Astrocyte (in vitro differentiated cells and primary cell): Measurements from ENCODE around the gene USP54. TPM values are rescaled to one million over a fixed set of nuclear protein-coding genes. Genes with fewer than 3 reads are reported as not detected.
A peak's percentile ranks its signal among the peaks of the same experiment; 100 is the strongest.

Source experiments
- DNase-seq: peaks from one replicate; pipeline ENCODE4 v3.0.0-alpha.2; 2010; ENCODE audit warnings: low read depth
- FAIRE-seq: peaks from 2 replicates; lab custom pipeline; 2011; peaks lifted over from hg19 to GRCh38; lab: Jason Lieb, UNC
- H2AFZ ChIP-seq: 2 replicates; pipeline ENCODE4 v1.6.0; 2012; ENCODE audit warnings: low read depth, low read length, inconsistent platforms
- H3K27ac ChIP-seq: 2 replicates; pipeline ENCODE4 v1.5.1; 2011; ENCODE audit warnings: low read depth, low read length, inconsistent platforms
- H3K27me3 ChIP-seq: 2 replicates; pipeline ENCODE4 v1.6.0; 2011; ENCODE audit warnings: low read length, inconsistent platforms; ENCODE audit not compliant: insufficient read depth
- H3K36me3 ChIP-seq: 2 replicates; pipeline ENCODE4 v1.5.1; 2011; ENCODE audit warnings: low read length, inconsistent platforms; ENCODE audit not compliant: insufficient read depth
- H3K4me1 ChIP-seq: 2 replicates; pipeline ENCODE4 v1.5.1; 2011; ENCODE audit warnings: low read length, inconsistent platforms; ENCODE audit not compliant: insufficient read depth
- H3K4me2 ChIP-seq: 2 replicates; pipeline ENCODE4 v1.6.0; 2012; ENCODE audit warnings: low read length, inconsistent platforms
- H3K4me3 ChIP-seq: 2 replicates; pipeline ENCODE4 v1.5.1; 2011; ENCODE audit warnings: low read depth, mild to moderate bottlenecking, low read length, inconsistent platforms; ENCODE audit not compliant: insufficient read depth
- H3K79me2 ChIP-seq: 2 replicates; pipeline ENCODE4 v1.6.0; 2012; ENCODE audit warnings: mild to moderate bottlenecking, low read length, inconsistent platforms; ENCODE audit not compliant: insufficient read depth
- H3K9ac ChIP-seq: 2 replicates; pipeline ENCODE4 v1.6.0; 2012; ENCODE audit warnings: mild to moderate bottlenecking, low read length, inconsistent platforms
- H3K9me3 ChIP-seq: 2 replicates; pipeline ENCODE4 v1.5.1; 2012; ENCODE audit warnings: low read depth, mild to moderate bottlenecking, low read length, inconsistent platforms; ENCODE audit not compliant: insufficient read depth
- H4K20me1 ChIP-seq: 2 replicates; pipeline ENCODE4 v1.6.0; 2012; ENCODE audit warnings: low read length, inconsistent platforms; ENCODE audit not compliant: insufficient read depth
- H3K27ac Mint-ChIP-seq: one replicate; pipeline ENCODE4 v1.8.0; 2021; ENCODE audit warnings: mild to moderate bottlenecking, mixed read lengths; ENCODE audit not compliant: unreplicated experiment
- H3K27me3 Mint-ChIP-seq: one replicate; pipeline ENCODE4 v1.8.0; 2021; ENCODE audit warnings: low read depth, mixed read lengths; ENCODE audit not compliant: unreplicated experiment
- H3K36me3 Mint-ChIP-seq: one replicate; pipeline ENCODE4 v1.8.0; 2021; ENCODE audit warnings: low read depth, mixed read lengths; ENCODE audit not compliant: unreplicated experiment
- H3K4me1 Mint-ChIP-seq: one replicate; pipeline ENCODE4 v1.8.0; 2021; ENCODE audit warnings: low read depth, mixed read lengths; ENCODE audit not compliant: unreplicated experiment
- H3K4me3 Mint-ChIP-seq: one replicate; pipeline ENCODE4 v1.8.0; 2021; ENCODE audit warnings: mild to moderate bottlenecking, moderate library complexity, mixed read lengths; ENCODE audit not compliant: unreplicated experiment
- H3K9me3 Mint-ChIP-seq: one replicate; pipeline ENCODE4 v1.8.0; 2021; ENCODE audit warnings: mild to moderate bottlenecking, mixed read lengths; ENCODE audit not compliant: unreplicated experiment
- EZH2 ChIP-seq: IDR thresholded peaks from 2 replicates; pipeline ENCODE4 v1.6.1; 2012; ENCODE audit warnings: mild to moderate bottlenecking, low read length, inconsistent platforms; ENCODE audit not compliant: insufficient read depth
- total RNA-seq: library from RNA; stranded (reverse); gene quantifications from 2 replicates; pipeline ENCODE4 v1.2.1, GENCODE V29; 2021
- TF ChIP-seq, protein P1 (sequence below): IDR thresholded peaks from 2 replicates; pipeline ENCODE4 v1.5.1; 2011; ENCODE audit warnings: low read depth, mild to moderate bottlenecking, inconsistent platforms, low read length, moderate library complexity; ENCODE audit not compliant: insufficient read depth

The USP54 gene
- total RNA-seq, 1 donor from 2014 or later: 85.9 TPM

DNA sequence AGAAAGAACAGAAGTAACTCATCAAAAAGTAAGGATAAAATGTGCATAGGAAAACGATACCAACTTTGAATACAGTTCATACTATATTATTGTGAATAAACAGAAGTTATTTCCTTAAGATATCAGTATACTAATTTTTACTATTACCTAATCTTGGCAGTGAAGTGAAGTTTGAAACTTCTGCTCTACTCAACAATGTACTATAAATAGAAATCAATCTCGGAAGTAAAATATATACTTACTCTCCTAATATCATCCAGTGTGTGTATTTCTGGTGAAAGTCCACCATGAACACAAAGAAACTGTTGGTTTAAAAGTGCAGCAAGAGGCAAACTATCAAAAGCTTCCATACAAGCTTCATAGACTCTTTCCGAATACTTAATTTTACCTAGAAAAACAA is 119.9 kb downstream of the USP54 start:
- H3K9me3 Mint-ChIP-seq: no peaks in the 10 kb centered on the region
- FAIRE-seq (no peak), DNase-seq (no peak)
- H3K4me3 Mint-ChIP-seq: no peak overlapping the region
- no peak overlapping the region for H3K4me2 ChIP-seq
- peaks cover 50% of the 10 kb centered on the region for H3K36me3 ChIP-seq
- H3K9me3 ChIP-seq: no peaks in the 10 kb centered on the region
- H3K4me1 Mint-ChIP-seq: peaks cover 6% of the 10 kb centered on the region
- no peak overlapping the region for H3K4me3 ChIP-seq
- no peaks in the 10 kb centered on the region for H3K79me2 ChIP-seq
- H3K27ac Mint-ChIP-seq: no peak overlapping the region
- no peak overlapping the region for H3K9ac ChIP-seq
- peaks cover 7% of the 10 kb centered on the region for H3K36me3 Mint-ChIP-seq
- no peaks in the 10 kb centered on the region for H3K4me1 ChIP-seq
- H3K27me3 Mint-ChIP-seq: no peaks in the 10 kb centered on the region
- H4K20me1 ChIP-seq: no peaks in the 10 kb centered on the region
- no peak overlapping the region for H2AFZ ChIP-seq
- TF ChIP-seq EZH2: no peak
- TF ChIP-seq, protein P1, sequence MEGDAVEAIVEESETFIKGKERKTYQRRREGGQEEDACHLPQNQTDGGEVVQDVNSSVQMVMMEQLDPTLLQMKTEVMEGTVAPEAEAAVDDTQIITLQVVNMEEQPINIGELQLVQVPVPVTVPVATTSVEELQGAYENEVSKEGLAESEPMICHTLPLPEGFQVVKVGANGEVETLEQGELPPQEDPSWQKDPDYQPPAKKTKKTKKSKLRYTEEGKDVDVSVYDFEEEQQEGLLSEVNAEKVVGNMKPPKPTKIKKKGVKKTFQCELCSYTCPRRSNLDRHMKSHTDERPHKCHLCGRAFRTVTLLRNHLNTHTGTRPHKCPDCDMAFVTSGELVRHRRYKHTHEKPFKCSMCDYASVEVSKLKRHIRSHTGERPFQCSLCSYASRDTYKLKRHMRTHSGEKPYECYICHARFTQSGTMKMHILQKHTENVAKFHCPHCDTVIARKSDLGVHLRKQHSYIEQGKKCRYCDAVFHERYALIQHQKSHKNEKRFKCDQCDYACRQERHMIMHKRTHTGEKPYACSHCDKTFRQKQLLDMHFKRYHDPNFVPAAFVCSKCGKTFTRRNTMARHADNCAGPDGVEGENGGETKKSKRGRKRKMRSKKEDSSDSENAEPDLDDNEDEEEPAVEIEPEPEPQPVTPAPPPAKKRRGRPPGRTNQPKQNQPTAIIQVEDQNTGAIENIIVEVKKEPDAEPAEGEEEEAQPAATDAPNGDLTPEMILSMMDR: no peak
- H3K27ac ChIP-seq: no peak overlapping the region
- H3K27me3 ChIP-seq: no peaks in the 10 kb centered on the region

DNA sequence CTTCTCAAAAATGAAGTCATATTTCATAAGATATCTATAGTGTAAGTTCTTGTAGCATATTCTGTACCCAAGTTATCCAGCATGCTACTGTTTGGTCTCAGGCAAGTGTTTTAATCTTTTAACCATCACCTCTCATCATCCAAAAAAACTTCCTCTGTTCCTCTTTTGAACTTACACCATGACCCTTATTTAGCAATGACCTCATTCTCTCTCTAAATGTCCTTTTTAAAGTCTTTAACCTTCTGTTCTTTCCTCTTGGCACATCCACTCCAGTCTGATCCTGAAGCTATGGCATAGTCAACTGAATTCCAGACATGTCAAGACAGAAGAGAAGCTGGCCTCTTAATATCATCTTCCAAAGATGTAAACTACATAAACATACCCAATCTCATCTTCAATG is 121.6 kb downstream of the USP54 start:
- H3K4me2 ChIP-seq: no peak overlapping the region
- DNase-seq: no peak
- H3K36me3 ChIP-seq: peaks cover 56% of the 10 kb centered on the region
- Mint-ChIP-seq H3K36me3 (peaks cover 9% of the 10 kb centered on the region), H3K27ac (no peak overlapping the region), H3K4me1 (peaks cover 6% of the 10 kb centered on the region), H3K9me3 (no peaks in the 10 kb centered on the region), H3K27me3 (no peaks in the 10 kb centered on the region), H3K4me3 (no peak overlapping the region)
- no peak overlapping the region for H3K4me3 ChIP-seq
- no peak overlapping the region for H2AFZ ChIP-seq
- TF ChIP-seq, protein P1: no peak
- no peak for TF ChIP-seq EZH2
- no peaks in the 10 kb centered on the region for H3K79me2 ChIP-seq
- no peak overlapping the region for H3K27ac ChIP-seq
- peak; percentile 41 for FAIRE-seq
- H3K9ac ChIP-seq: no peak overlapping the region
- H3K27me3 ChIP-seq: no peaks in the 10 kb centered on the region
- no peaks in the 10 kb centered on the region for H3K9me3 ChIP-seq
- H3K4me1 ChIP-seq: no peaks in the 10 kb centered on the region
- H4K20me1 ChIP-seq: no peaks in the 10 kb centered on the region

DNA sequence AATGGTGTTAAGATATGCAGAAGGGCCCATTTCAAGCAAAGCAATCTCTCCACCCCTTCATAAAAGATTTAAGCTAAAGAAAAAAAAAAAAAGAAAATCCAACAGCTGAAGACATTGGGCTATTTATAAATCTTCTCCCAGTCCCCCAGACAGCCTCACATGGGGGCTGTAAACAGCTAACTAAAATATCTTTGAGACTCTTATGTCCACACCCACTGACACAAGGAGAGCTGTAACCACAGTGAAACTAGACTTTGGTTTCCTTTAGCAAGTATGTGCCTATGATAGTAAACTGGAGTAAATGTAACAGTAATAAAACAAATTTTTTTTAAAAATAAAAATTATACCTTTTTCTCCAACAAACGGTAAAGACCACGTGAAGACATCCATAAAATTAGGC is 123.9 kb downstream of the USP54 start:
- no peak for FAIRE-seq
- peaks cover 6% of the 10 kb centered on the region for H3K4me1 Mint-ChIP-seq

More for the DNA sequence above, 123.9 kb downstream of the USP54 start:
- no peak overlapping the region for H2AFZ ChIP-seq
- H3K4me3 ChIP-seq: no peak overlapping the region
- peaks cover 47% of the 10 kb centered on the region for H3K36me3 ChIP-seq
- no peaks in the 10 kb centered on the region for H3K27me3 Mint-ChIP-seq
- no peak overlapping the region for H3K4me3 Mint-ChIP-seq
- H3K9me3 ChIP-seq: no peaks in the 10 kb centered on the region
- H3K9ac ChIP-seq: no peak overlapping the region
- DNase-seq: no peak
- peaks cover 17% of the 10 kb centered on the region for H3K36me3 Mint-ChIP-seq
- no peak overlapping the region for H3K27ac ChIP-seq
- H3K27ac Mint-ChIP-seq: no peak overlapping the region
- no peaks in the 10 kb centered on the region for H4K20me1 ChIP-seq
- no peaks in the 10 kb centered on the region for H3K4me1 ChIP-seq
- no peaks in the 10 kb centered on the region for H3K27me3 ChIP-seq
- H3K4me2 ChIP-seq: no peak overlapping the region
- H3K9me3 Mint-ChIP-seq: no peaks in the 10 kb centered on the region
- H3K79me2 ChIP-seq: no peaks in the 10 kb centered on the region
- TF ChIP-seq EZH2: no peak
- TF ChIP-seq, protein P1: no peak
